DND-41 (cell line): Measurements from ENCODE around the gene DNAH12.

Experiments used
- ATAC-seq: fragments of 200-7000 bp; cut with Tn5 transposase; 3 replicates; pipeline ENCODE4 v1.9.1; 2021; ENCODE audit warnings: low read depth; ENCODE audit not compliant: insufficient read depth
- DNase-seq: peaks from one replicate; pipeline ENCODE4 v3.0.0-alpha.2; 2020
- H2AFZ ChIP-seq: 2 replicates; pipeline ENCODE4 v1.6.0; 2012; ENCODE audit warnings: low read depth, low read length
- H3K27ac ChIP-seq: 2 replicates; pipeline ENCODE4 v1.5.1; 2012; ENCODE audit warnings: low read length, inconsistent platforms
- H3K27me3 ChIP-seq: fragments of 200-600 bp; sonication (generic); 2 replicates; pipeline ENCODE4 v1.6.0; 2012; ENCODE audit warnings: low read length, mild to moderate bottlenecking, inconsistent platforms; ENCODE audit not compliant: insufficient read depth, poor library complexity
- H3K36me3 ChIP-seq: 2 replicates; pipeline ENCODE4 v1.5.1; 2012; ENCODE audit warnings: low read length, inconsistent platforms; ENCODE audit not compliant: insufficient read depth
- H3K4me1 ChIP-seq: 2 replicates; pipeline ENCODE4 v1.5.1; 2012; ENCODE audit warnings: mild to moderate bottlenecking, low read length; ENCODE audit not compliant: insufficient read depth
- H3K4me2 ChIP-seq: 2 replicates; pipeline ENCODE4 v1.6.0; 2012; ENCODE audit warnings: mild to moderate bottlenecking, moderate library complexity, low read length, inconsistent platforms; ENCODE audit not compliant: insufficient read depth
- H3K4me3 ChIP-seq, 2 experiments: fragments of 200-600 bp in 1 of 2; shearing (Covaris generic) in 1 of 2; 2 replicates each; pipeline ENCODE4 v1.5.1; 2012 to 2016; ENCODE audit warnings: inconsistent platforms in 2 of 2, low read length in 2 of 2, mild to moderate bottlenecking in 2 of 2, low read depth in 1 of 2, moderate library complexity in 1 of 2
- H3K79me2 ChIP-seq: 2 replicates; pipeline ENCODE4 v1.6.0; 2012; ENCODE audit warnings: low read length, inconsistent platforms; ENCODE audit not compliant: insufficient read depth
- H3K9ac ChIP-seq: 2 replicates; pipeline ENCODE4 v1.6.0; 2012; ENCODE audit warnings: low read depth, mild to moderate bottlenecking, inconsistent platforms, low read length, moderate library complexity
- H3K9me3 ChIP-seq: 2 replicates; pipeline ENCODE4 v1.5.1; 2012; ENCODE audit warnings: low read length, moderate library complexity, mild to moderate bottlenecking, inconsistent platforms; ENCODE audit not compliant: insufficient read depth, severe bottlenecking
- H4K20me1 ChIP-seq: 2 replicates; pipeline ENCODE4 v1.6.0; 2012; ENCODE audit warnings: low read length; ENCODE audit not compliant: insufficient read depth
- CTCF ChIP-seq: IDR thresholded peaks from 2 replicates; pipeline ENCODE4 v1.5.1; 2012; ENCODE audit warnings: borderline replicate concordance, low read length, moderate library complexity, mild to moderate bottlenecking; ENCODE audit not compliant: poor library complexity, severe bottlenecking; ENCODE audit errors: extremely low read depth
- EZH2 ChIP-seq: IDR thresholded peaks from 3 replicates; pipeline ENCODE4 v1.6.1; 2012; ENCODE audit warnings: borderline replicate concordance, low read depth, mild to moderate bottlenecking, moderate library complexity, low read length, inconsistent platforms; ENCODE audit not compliant: severe bottlenecking

The DNAH12 gene

DNA sequence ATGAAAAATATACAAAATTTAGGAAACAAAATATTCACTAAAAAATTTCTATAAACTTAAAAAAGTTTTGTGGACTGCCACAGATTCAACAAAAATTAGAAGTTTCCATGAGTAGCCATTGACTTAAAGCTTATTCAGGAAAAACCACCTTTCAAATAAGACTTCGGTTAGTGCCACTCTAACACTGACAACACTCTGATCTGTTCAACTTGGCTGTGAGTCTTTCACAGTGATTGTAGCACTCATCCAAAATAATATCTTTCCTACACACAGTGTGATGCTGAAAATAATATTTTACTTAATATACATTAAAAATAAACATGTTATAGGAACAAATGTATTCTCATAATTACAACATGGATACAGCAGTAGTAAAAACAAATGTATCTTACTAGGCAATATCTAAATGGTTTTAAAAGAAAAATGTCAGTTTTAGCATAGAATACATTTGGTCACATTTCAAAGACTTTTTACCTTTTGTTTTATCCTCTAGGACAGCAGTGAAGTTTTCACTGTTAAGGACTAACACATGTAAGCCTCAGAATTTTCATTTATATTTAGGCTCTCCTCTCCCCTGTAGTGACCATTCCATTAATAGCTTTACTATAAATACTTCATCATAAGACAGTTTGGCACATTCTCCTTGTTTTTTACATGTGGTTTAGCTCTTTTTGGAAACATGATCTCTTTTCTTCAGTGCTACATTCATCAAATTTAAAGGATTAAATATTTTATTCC lies 251.8 kb downstream of the DNAH12 start, which contains the start of gene ASB14:
Gene ASB14 (minus strand): TSS at position 527 of the 738 bp plus-strand sequence. CDS start 652 bp downstream, outside the sequence.
- no peaks in the 10 kb centered on the region for H3K36me3 ChIP-seq
- no peaks in the 10 kb centered on the region for H3K4me1 ChIP-seq
- no peaks in the 10 kb centered on the region for H3K9me3 ChIP-seq
- ATAC-seq, result no peak
- H2AFZ ChIP-seq, result no peak within 1 kb of the TSS
- no peak within 1 kb of the TSS for H3K4me2 ChIP-seq
- no peak within 1 kb of the TSS for H3K9ac ChIP-seq
- DNase-seq, result no peak
- peaks cover 8% of the 10 kb centered on the region for H3K27me3 ChIP-seq
- H3K27ac ChIP-seq, result no peak within 1 kb of the TSS
- H4K20me1 ChIP-seq, result no peaks in the 10 kb centered on the region
- H3K4me3 ChIP-seq, result no peak within 1 kb of the TSS
- TF ChIP-seq EZH2 (no peak), CTCF (no peak)
- H3K79me2 ChIP-seq, result no peaks in the 10 kb centered on the region

- ATAC-seq, result no peak
- Histone ChIP-seq H3K4me1 (no peaks in the 10 kb centered on the region), H3K27me3 (peaks cover 8% of the 10 kb centered on the region), H2AFZ (no peak overlapping the region), H3K79me2 (no peaks in the 10 kb centered on the region), H3K9ac (no peak overlapping the region), H3K4me2 (no peak overlapping the region), H3K36me3 (no peaks in the 10 kb centered on the region), H3K4me3 (no peak overlapping the region), H3K9me3 (no peaks in the 10 kb centered on the region), H4K20me1 (no peaks in the 10 kb centered on the region), H3K27ac (no peak overlapping the region)
- DNase-seq, result no peak
- TF ChIP-seq EZH2 (no peak), CTCF (no peak)
These were observed 255.7 kb downstream of the DNAH12 start for GRCh38 chr3:57288403-57288802.

GRCh38 chr3:57287205-57287604 lies 256.9 kb downstream of the DNAH12 start:
- Histone ChIP-seq H3K4me2 (no peak overlapping the region), H3K27ac (no peak overlapping the region), H3K9ac (no peak overlapping the region), H3K9me3 (no peaks in the 10 kb centered on the region), H4K20me1 (no peaks in the 10 kb centered on the region), H3K79me2 (no peaks in the 10 kb centered on the region), H2AFZ (no peak overlapping the region), H3K36me3 (no peaks in the 10 kb centered on the region), H3K27me3 (peaks cover 8% of the 10 kb centered on the region), H3K4me3 (no peak overlapping the region), H3K4me1 (no peaks in the 10 kb centered on the region)
- TF ChIP-seq EZH2 (no peak), CTCF (no peak)
- ATAC-seq (no peak), DNase-seq (no peak)
